GM19463 (cell line): ENCODE measurements around the gene PDC.
A peak's percentile ranks its signal among the peaks of the same experiment; 100 is the strongest.

Source experiments
- ATAC-seq: cut with Tn5 transposase; IDR thresholded peaks from one replicate; pipeline ENCODE4 v1.9.1; 2021; ENCODE audit warnings: mild to moderate bottlenecking, moderate library complexity; ENCODE audit not compliant: unreplicated experiment

Gene PDC

DNA sequence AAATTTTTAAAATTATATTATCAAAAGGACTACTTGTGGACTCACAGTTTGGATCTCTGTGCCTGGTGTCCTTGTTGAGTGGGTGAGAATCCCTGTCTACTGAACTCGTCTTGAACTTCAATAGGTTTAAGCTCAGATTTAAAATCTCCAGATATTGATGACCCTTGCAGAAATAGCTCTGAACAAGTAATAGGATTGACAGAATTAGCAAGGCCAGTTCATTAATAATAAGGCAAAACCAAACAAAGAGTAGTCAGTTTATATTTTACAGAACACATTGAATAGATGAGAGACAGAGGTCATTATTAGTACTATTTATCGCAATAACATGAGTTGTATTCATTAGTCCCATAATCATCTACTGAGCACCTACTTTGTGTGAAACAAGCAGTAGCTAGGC is at the start of gene PDC:
TSS of gene PDC (minus strand) at position 101 of the 400 bp plus-strand sequence. CDS start 11,655 bp downstream, outside the sequence.
- ATAC-seq: no peak

DNA sequence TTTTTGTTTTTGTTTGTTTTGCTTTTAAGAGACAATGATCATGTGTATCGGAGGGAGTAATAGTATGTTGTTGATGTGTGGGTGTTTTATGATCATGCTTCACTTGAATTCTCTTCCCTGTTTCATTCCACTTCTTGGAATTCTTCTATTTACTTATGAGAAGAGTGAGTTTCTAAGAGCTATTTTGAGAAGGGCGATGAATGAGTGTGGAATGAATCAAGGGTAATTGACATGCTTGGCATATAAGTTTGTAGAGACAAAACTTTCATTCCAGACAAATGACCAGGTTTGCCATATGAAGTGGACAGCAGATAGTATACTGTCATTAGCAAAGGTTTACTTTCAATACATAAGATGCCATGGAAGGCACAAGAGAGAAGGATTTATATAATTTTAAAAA is 42.3 kb upstream of the PDC start:
- no peak for ATAC-seq

DNA sequence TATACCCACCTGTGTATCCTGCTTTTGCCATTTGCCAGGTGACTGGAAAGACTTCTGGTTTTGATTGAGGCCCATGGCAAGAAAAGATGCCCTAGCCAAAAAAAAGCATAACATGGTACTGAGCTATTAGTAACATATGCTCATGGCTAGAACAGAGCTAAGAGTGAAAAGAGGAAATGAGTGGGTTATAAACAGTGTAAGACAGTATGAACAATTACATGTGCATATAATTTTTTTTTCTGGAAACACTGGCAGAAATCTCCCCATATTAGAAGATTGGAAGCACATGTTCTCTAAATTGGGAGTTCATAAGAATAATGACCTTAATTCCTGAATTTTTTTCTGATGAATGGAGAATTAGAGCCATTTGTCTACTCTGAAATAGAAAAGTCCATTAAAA is 41.2 kb upstream of the PDC start:
- ATAC-seq: no peak

DNA sequence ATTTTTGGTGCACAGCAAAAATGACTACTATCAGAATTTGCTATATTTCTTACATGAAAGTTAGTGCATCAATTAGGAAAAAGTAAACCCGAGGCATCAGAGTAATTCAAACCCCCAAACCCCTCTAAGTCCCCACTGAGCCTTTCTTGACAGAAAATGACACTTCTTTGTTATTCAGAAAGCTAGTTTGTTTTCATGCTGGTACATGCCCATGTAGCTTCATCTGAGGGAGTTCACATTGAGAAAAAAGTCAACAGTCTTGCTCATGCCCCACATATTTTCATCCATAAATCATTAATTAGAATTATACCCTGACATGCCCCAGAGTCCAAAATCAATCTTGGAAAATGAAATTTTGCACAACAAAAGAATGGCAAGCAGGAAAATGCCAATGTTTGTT is 39.9 kb upstream of the PDC start:
- no peak for ATAC-seq

DNA sequence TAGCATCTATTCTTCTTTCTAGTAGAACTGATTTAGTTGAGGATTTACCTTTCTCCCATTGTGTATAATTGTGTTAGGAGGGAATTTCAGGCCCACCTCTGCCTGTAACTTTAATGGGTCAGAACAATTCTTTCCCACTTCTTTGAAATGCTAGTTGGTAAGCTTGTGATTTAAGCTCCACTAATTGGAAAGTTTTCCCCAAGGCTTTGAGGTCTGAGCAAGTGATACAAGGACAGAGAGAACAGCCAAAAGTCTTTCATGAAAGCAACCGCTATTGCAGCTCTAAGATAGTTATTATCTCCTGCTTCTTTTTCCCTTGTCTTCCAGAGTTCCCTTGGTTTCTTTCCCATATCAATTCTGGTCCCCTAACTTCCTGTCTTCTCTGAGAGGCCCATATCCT is 38.7 kb upstream of the PDC start:
- no peak for ATAC-seq

DNA sequence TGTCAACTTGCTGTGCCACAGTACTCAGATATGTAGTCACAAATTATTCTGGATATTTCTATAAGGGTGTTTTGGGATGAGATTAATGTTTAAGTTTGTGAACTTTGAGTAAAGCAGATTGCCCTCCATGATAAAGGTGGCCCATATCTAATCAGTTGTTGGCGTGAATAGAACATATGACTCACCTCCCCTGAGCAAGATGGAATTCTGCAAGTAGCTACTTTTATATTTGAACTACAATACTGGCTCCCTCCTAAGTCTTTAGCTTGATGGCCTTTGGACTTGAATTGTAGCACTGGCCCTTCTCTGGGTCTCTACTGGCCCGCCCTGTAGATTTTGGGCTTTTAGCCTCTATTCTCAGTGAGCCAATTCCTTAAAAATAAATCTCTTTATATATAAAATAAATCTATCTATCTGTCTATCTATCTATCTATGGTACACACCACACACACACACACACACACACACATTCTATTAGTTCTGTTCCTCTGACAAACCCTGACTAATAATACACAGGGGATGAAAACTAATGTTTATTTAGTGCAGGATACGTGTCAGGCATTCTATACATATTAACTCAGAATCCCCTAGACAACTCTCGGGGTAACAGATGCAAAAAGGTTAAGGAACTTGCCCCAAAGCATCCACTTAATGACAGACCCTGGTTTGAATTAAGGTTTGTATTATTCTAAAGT is 37.9 kb upstream of the PDC start:
- ATAC-seq: no peak

DNA sequence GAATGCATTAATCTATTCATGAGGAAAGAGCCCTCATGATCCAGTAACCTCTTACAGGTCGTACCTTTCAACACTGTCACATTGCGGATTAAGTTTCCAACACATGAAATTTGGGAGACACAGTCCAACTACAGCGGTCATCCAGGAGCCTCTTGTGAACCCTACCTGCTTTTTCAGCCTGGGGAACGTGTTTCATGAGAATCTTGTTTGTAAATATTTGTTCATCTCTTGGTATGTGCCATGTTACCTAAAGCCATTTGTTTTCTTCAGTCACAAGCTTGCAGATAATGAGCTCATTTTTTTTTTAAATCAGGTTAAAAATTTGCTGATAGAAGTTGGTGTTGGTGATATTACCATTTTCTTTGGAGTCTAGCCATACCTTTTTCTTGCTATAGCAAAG is 37.2 kb upstream of the PDC start:
- no peak for ATAC-seq

DNA sequence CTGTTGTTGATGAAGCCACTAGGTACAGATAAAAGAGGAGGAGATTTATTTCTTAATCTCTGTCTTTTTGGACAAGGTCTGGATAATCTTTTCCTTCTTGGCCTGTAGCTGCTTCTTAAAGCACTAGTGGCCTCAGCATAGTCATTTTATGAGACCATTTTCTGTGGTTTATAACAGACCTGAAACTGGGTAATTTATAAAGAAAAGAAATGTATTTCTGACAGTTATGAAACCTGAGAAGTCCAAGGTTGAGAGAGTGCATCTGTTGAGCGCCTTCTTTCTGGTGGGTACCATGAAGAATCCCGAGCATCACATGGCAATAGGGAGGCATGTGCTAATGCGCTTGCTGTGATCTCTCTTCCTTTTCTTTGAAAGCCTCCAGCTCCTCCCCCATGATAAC is 36.7 kb upstream of the PDC start:
- peak; percentile 53 for ATAC-seq

DNA sequence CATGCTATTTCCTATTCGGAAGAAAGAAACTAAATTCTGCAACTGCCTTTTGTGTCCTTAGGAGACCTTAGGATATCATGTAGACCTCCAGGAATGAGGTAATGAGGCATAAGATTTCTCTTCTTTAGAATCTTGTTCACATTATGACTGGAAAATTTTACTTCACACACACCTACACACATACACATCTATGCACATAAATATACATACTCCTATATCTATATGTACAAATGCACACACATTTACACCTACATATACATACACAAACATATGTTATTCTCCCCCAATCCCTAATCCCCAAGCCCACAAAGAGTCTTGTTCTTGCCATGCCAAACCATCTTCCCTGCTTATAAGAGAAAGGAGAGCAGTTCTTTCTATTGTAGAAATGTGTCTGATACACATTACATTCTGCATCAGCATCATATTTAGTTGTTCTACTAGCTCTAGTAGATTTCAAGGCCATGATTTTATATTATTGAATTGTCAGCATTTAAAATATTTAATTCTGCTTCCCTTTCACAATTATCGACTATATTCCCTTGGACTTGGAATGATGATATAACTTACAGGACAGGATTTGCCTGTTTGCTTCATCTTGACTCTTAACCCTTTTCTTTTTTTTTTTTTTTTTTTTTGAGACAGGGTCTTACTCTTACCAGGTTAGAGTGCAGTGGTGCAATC is 35.4 kb upstream of the PDC start:
- ATAC-seq: no peak

DNA sequence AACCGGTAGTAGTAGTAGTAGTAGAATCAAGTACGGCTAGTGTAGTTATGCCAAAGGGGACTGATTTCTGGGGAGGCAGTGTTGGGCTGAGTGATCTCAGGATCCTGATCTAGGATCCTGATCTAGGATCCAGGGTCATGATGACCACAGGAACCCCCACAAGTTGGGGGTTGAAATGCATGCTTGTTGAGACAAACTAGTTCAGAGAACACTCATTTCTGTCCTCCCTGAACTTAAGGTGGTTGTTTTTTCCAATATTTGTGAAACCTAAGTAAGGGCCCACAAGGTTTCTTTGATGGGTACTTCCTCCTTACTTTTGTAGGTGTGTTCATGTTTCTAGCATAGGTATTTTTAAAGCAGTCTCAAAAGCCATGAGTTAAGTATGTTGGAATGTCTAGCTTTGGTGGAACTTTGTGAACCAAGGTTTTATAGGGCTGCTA is 33.9 kb upstream of the PDC start:
- ATAC-seq: no peak

DNA sequence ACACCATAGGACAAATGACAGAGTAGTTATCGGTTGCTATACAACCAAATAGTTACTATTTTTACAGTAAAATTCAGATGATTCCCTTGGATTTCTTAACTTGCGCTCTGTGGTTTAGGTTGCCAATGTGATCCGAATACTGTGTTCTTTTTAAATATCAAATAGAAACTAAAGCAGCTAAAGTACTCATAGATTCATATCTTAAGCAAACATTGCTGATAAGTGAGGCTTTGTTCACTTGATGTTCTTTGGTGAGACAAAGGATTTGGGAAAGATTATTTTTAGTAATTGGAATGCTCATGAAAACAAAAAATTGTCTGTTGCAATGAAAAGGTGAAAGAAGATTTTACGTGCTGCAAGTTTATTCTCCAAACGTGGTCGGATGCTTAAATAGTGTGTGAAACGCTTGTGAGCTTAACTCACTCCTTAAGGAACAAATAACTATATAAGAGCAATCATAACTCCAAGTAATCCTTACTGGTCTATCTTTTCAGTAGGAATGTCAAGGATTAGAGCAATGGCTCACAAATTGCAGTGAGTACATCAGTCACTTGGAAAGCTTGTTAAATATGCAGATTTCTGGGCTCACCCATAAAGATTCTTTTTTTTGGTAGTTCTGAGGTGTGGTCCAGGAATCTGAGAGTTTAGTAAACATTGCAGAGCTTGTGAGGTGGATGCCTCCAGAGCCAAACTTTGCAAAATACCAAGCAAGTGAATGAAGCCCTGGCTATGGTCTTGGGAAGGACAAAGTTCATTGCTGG is 31.8 kb upstream of the PDC start:
- ATAC-seq: no peak

DNA sequence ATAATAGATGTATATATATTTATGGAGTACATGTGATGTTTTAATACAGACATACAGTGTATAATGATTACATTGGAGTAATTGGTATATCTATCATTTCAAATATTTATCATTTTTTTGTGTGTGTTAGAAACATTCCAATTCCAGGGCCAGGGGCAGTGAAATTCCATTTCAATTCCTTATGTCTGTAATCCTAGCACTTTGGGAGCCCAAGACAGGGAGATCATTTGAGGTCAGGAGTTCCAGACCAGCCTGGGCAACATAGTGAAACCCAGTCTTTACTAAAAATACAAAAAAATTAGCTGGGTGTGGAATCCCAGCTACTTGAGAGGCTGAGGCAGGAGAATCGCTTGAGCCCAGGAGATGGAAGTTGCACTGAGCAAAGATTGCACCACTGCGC is 30.4 kb upstream of the PDC start:
- ATAC-seq: no peak

DNA sequence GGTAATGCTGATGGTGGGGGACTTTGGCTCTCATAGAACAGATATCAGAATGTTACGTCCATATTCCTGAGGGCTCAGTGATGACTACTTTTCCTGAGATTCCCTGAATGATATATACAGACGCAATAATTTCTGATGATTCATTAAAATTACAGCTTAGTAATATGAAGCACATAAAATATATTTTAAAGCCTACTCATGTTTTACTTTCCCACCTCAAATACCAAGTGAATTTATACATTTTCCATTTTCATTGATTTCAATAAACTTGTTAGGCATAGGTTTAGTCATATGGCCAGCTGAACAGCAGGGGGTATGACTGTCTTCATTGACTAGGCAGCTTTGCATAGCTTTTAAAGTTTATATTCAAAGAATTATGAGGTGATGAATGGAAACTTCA is 26.2 kb upstream of the PDC start:
- ATAC-seq: no peak

DNA sequence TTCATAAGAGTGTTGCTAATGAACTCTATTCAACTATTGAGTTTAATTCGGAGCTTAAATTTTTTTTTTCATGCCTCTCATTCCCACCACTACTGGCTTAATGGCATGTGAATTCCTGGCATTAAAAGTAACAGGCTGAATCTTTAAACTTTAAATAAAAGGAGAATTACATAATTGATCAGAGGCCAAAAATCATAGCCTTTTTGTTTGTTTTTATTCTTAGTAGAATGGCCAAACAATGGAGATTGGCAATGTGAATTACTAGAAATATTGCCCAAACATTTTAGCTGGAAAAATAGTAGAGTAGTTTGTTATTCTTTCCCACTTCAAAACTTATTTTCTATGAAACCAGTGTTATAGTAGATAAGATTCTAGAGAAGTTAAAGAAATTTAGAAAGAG is 25.1 kb upstream of the PDC start:
- ATAC-seq: no peak

DNA sequence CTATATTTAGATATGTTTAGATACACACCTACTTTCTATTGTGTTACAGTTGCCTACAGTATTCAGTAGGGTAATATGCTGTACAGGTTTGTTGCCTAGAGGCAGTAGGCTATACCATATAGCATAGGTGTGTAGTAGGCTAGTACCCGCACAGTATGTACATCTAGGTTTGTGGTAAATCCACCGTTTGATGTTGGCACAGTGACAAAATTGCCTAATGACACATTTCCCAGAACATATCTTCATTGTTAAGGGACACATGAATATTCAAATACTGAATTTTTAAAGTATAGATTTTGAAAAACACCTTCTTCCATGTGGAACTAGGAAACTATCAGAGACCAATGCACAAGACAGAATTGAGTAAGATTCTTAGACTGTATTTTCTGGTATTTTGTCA is 22.6 kb upstream of the PDC start:
- no peak for ATAC-seq

DNA sequence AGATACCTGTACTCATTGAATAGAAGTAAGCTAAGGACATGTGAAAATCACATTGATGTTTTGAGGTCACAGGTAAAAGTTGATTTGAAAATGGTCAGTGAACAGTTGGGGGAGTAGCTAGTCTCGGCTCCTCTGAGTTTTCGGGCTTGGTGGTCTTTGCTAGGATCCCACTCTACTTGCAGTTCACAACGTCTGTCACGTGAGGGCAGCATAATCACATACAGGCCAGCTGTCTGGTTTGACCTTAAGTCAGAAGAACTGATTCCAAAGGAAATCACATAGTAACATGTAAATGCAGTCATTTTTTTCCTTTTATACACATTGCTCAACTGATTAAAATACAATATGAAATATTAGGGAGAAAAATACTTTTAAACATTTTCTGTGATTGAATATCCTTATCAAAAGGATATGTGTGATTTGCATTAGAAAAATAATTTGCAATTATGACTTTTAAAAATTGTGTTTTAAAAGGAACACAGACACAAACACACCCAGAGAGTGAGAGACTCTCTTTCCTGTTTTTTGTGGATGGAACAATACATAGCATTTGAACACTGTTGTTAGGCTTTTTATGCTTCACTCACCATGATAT is 21.8 kb upstream of the PDC start:
- ATAC-seq: peak; percentile 68

DNA sequence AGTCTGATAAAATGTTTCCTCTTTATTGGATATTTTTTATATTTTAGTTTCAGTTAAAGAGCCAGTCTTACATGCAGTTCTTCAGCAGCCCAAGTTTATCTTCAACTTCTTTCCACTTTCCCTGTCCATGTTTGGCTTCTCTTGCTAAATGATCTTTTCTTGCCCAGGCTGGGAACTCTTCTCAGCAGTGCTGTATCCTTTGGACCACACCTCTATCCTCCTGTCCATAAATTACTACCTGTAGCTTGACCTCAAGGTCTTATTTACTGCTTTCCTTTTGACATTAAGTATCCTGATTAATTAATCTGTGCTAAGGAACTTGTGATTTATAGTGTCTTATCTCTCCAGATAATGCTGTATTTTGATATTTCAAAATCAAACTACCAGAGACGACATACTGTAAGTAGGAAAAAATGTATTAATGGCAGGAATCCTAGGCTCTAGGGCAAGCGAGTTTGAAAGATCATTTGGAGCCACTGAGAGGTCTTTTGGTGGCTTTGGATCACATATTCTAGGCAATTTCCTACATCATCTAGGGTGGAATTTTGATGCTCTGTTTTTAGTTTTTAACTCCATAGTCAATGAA is 20.5 kb upstream of the PDC start:
- no peak for ATAC-seq

DNA sequence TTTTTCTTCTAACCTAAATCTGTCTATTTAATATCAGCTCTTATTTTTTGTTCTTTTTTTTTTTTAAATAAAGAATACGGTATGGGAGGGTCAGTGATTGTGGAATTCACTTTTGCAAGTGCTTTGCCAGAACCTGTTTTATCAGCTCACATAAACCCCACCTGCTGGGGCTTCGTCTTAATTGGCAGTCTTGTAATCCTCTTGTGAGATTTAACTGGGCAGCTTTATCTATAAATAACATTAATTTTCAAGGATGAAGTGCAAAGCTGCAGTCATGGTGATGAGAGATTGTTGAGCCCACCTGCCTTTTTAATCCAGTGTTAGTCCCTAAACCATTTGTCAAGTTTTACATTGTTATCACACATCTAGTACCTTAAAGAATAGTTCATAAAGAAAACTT is 18.2 kb upstream of the PDC start:
- no peak for ATAC-seq

DNA sequence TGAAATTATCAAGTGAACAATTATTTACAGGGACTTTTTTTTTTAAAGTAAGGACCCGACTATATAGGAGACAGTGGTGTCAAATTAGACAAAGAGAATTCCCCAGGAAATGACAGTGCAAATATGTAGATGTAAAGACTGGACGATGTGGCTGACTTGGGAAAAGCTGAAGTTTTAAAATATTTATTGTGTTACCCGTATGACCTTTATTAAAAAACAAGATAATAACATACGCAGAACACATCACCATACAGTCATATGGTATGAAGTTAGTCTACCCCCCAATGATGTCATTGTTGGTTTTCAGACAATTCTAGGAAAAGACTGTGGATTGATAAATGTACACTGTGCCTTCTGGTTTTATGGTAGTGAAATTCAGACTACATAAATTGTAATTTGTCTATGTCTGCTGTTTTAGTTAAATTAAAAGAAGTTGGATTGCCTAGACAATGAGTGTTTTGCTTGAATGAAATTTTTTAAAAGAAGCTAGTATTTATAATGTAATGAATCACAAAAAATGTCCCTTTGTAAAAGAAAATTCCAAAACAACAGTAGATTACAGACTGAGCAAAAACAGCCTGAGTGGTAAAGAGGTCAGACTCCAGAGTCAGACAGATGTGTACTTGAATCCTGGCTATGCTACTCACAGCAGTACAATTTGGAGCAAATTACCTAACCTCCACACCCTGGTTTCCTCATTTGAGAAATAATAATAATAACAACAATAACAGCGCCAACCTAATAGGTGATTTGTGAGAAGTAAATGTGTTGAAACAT is 15.5 kb upstream of the PDC start:
- ATAC-seq: no peak

DNA sequence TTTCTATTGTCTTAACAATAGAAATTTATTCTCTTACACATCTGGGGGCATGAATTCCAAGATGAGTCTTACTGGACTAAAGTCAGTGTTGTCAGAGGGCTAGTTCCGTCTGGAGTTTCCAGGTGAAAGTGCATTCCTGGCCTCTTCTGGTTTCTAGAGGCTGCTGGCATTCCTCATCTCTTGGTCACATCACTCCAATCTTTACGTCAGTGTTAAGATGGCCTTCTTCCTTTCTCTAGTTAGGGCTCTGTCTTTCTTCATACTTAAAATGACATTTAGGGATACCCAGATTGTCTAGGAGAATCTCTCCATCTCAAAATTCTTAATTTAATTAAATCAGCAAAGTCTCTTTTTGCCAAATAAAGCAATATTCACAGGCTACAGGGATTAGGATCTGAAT is 13.3 kb upstream of the PDC start:
- no peak for ATAC-seq

DNA sequence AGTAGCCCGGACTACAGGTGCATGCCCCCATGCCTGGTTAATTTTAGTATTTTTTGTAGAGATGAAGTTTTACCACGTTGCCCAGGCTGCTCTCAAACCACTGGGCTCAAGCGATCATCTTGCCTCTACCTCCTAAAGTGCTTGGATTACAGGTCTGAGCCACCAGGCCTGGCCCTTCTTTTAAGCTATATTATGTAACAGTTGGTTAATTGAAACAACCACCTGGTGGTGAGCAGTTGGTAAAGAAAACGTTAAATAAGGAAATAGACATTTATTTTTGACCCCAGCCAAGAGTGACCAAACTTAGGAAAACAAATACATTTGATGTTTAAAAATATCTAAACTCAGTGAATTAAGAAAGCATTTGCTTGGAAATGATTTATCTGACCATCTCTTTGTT is 12.1 kb upstream of the PDC start:
- ATAC-seq: peak; percentile 21
